GM19025 (cell line): ENCODE results near the gene CDK19.
"Not testable (repeated sequence)": the region's sequence is repeated elsewhere in the genome, so short reads cannot be mapped to it uniquely, and the experiment has no call there.

ENCODE experiments used
- ATAC-seq: cut with Tn5 transposase; IDR thresholded peaks from one replicate; pipeline ENCODE4 v1.9.1; 2021; ENCODE audit warnings: mild to moderate bottlenecking, low read depth, moderate library complexity; ENCODE audit not compliant: unreplicated experiment

Gene CDK19

GRCh38 chr6:110595112-110595511 lies 220.2 kb downstream of the CDK19 start:
- ATAC-seq = no peak

GRCh38 chr6:110593637-110594036 lies 221.6 kb downstream of the CDK19 start:
- no peak for ATAC-seq

GRCh38 chr6:110592765-110593164 lies 222.5 kb downstream of the CDK19 start:
- no peak for ATAC-seq

- ATAC-seq = no peak
Measured at GRCh38 chr6:110590821-110591351, 224.4 kb downstream of the CDK19 start.

- ATAC-seq = peak; percentile 96
Measured at GRCh38 chr6:110589865-110590513, 225.3 kb downstream of the CDK19 start.

- ATAC-seq = no peak
Measured at GRCh38 chr6:110587328-110587727, 227.9 kb downstream of the CDK19 start.

- ATAC-seq = no peak
Measured at GRCh38 chr6:110581679-110582078, 233.6 kb downstream of the CDK19 start.

- not testable (repeated sequence) for ATAC-seq
Measured at GRCh38 chr6:110577596-110578167, 237.6 kb downstream of the CDK19 start.

GRCh38 chr6:110575925-110576463 lies 239.3 kb downstream of the CDK19 start:
- no peak for ATAC-seq

- no peak for ATAC-seq
Measured at GRCh38 chr6:110574817-110575216, 240.5 kb downstream of the CDK19 start.

GRCh38 chr6:110573537-110573936 lies 241.7 kb downstream of the CDK19 start:
- no peak for ATAC-seq

GRCh38 chr6:110573136-110573535 lies 242.1 kb downstream of the CDK19 start:
- no peak for ATAC-seq

GRCh38 chr6:110567957-110568696 lies 247.1 kb downstream of the CDK19 start:
- ATAC-seq = no peak

GRCh38 chr6:110566346-110567125 lies 248.7 kb downstream of the CDK19 start:
- no peak for ATAC-seq

GRCh38 chr6:110564703-110565421 lies 250.4 kb downstream of the CDK19 start:
- ATAC-seq = no peak

- ATAC-seq = no peak
Measured at GRCh38 chr6:110563711-110564110, 251.6 kb downstream of the CDK19 start.

- ATAC-seq = no peak
Measured at GRCh38 chr6:110562316-110562915, 252.9 kb downstream of the CDK19 start.

- ATAC-seq = no peak
Measured at GRCh38 chr6:110561696-110562095, 253.6 kb downstream of the CDK19 start.

- no peak for ATAC-seq
Measured at GRCh38 chr6:110561008-110561396, 254.3 kb downstream of the CDK19 start.
